Body of pancreas (tissue), 4 donors: Measurements from ENCODE around the gene ARHGEF19. TPM values are rescaled to one million over a fixed set of nuclear protein-coding genes. Genes with fewer than 3 reads are reported as not detected.

Source experiments
- ATAC-seq: fragments of 150-250 bp; one replicate; pipeline ENCODE4 v1.9.1; 2016
- DNase-seq, 4 donors: peaks; one replicate each; pipeline ENCODE4 v3.0.0-alpha.2; 2019
- H3K27ac ChIP-seq, 4 donors: fragments of 200-600 bp; sonication (generic); 1 replicate in 3 of 4; 2 replicates in 1 of 4; pipeline versions ENCODE4 v1.5.1 to v1.6.1; 2016 to 2019; ENCODE audit warnings: mild to moderate bottlenecking in 1 of 4, mixed read lengths in 1 of 4, moderate library complexity in 1 of 4
- H3K27me3 ChIP-seq, 2 donors: fragments of 200-600 bp; sonication (generic); one replicate each; pipeline ENCODE4 v1.6.0; 2016; ENCODE audit warnings: mild to moderate bottlenecking in 1 of 2
- H3K36me3 ChIP-seq, 2 donors: fragments of 200-600 bp; sonication (generic); replicated peaks in 1 of 2; 2 replicates each; pipeline ENCODE4 v1.5.1; 2016; ENCODE audit warnings: low read depth in 2 of 2; ENCODE audit not compliant: insufficient read depth in 1 of 2
- H3K4me1 ChIP-seq: fragments of 200-600 bp; sonication (generic); one replicate; pipeline ENCODE4 v1.6.0; 2016
- H3K4me3 ChIP-seq, 2 donors: fragments of 200-600 bp; sonication (generic); 1 replicate in 1 of 2; 2 replicates in 1 of 2; pipeline ENCODE4 v1.5.1; 2016 to 2019
- H3K9me3 ChIP-seq, 3 donors: fragments of 200-600 bp; sonication (generic); 1 replicate in 2 of 3; 2 replicates in 1 of 3; pipeline ENCODE4 v1.5.1; 2016
- CTCF ChIP-seq, 7 experiments: fragments of 450-650 bp in 4 of 7; fragments of 200-600 bp in 3 of 7; sonication (generic) in 3 of 7; IDR thresholded peaks; one replicate each; pipeline ENCODE4 v1.5.1; 2016 to 2019; ENCODE audit warnings: antibody characterized with exemption in 7 of 7
- POLR2A ChIP-seq, 3 donors: fragments of 450-650 bp; IDR thresholded peaks; one replicate each; pipeline ENCODE4 v1.6.1; 2016; ENCODE audit warnings: antibody characterized with exemption in 3 of 3, mild to moderate bottlenecking in 2 of 3
- WGBS, 2 donors: methylation state at CpG; one replicate each; pipeline ENCODE4 v1.1.5; 2017; 5-methylcytosine and 5-hydroxymethylcytosine counted together
- intact Hi-C: fragments of 100-400 bp; cut with DNase I; formaldehyde crosslinking; loops from one replicate; pipeline ENCODE4 v1.15.1; 2023
- small RNA-seq: library from RNA; depleted of rRNA; stranded (forward); fragments of <200 nt; gene quantifications from one replicate; pipeline ENCODE3, GENCODE V24; 2016
- total RNA-seq, 2 donors: library from RNA; depleted of rRNA; stranded (reverse); fragments of >200 nt; gene quantifications; one replicate each; pipeline ENCODE4 v1.1.0, GENCODE V29; 2016

ARHGEF19 gene
- total RNA-seq, 2 donors from 2014 or later, result 15.3 to 31.3 TPM

GRCh38 chr1:16149146-16149545 is 63.3 kb downstream of the ARHGEF19 start:
- Histone ChIP-seq H3K36me3 (peaks cover 0 to 3% of the 10 kb centered on the region in 2 donors), H3K4me3 (no peak overlapping the region), H3K27me3 (no peaks in the 10 kb centered on the region), H3K4me1 (peaks cover 78% of the 10 kb centered on the region), H3K27ac (no peak overlapping the region), H3K9me3 (no peaks in the 10 kb centered on the region)
- no peak for DNase-seq
- intact Hi-C loops, result no loop called here
- TF ChIP-seq POLR2A (IDR thresholded peaks at IDR 0.05) (no peak), CTCF (IDR thresholded peaks at IDR 0.05) (no peak)
- ATAC-seq, result no peak
- 92 to 96% methylated on average over 6 to 7 of the region's 7 CpGs for WGBS, 2 donors

GRCh38 chr1:16148329-16149092 is 63.9 kb downstream of the ARHGEF19 start:
- Histone ChIP-seq H3K27ac (peak overlapping the region in 2 of 4 donors; percentile 32 to 79), H3K36me3 (peaks cover 0 to 3% of the 10 kb centered on the region in 2 donors), H3K4me3 (no peak overlapping the region), H3K9me3 (no peaks in the 10 kb centered on the region), H3K4me1 (peaks cover 78% of the 10 kb centered on the region), H3K27me3 (no peaks in the 10 kb centered on the region)
- no peak for DNase-seq
- 92% methylated on average over 22 to 39 of the region's 39 CpGs for WGBS, 2 donors
- intact Hi-C loops, result no loop called here
- TF ChIP-seq CTCF (IDR thresholded peaks at IDR 0.05) (no peak), POLR2A (IDR thresholded peaks at IDR 0.05) (no peak)
- ATAC-seq, result no peak

Small RNA genes lying within 50 kb of the gene (small RNA-seq; reads per million reads assigned to genes)
- gene MT1XP1, result not detected

Other genes with a start within 250 kb of the ARHGEF19 start
- 10 to 100 TPM; 28.8 to 73.2 TPM for gene ZBTB17, start 236.6 kb downstream of the ARHGEF19 start, total RNA-seq
- not detected for gene SRARP, start 208.4 kb downstream of the ARHGEF19 start, total RNA-seq
- gene HSPB7, start 194.6 kb downstream of the ARHGEF19 start, total RNA-seq, result 10 to 100 TPM in 1 of 2 donors, 1 to 10 TPM in 1; 5.7 to 39.9 TPM
- gene CLCNKA, start 190.6 kb downstream of the ARHGEF19 start, total RNA-seq, result 1 to 10 TPM; 2.1 to 4.0 TPM
- 1 to 10 TPM in 1 of 2 donors, not detected in 1; 1.3 TPM for gene CLCNKB, start 168.9 kb downstream of the ARHGEF19 start, total RNA-seq
- gene FAM131C, start 139.0 kb downstream of the ARHGEF19 start, total RNA-seq, result 1 to 10 TPM in 1 of 2 donors, not detected in 1; 4.2 TPM
- 10 to 100 TPM; 19.5 to 26.7 TPM for gene EPHA2, start 56.6 kb downstream of the ARHGEF19 start, total RNA-seq
- 1 to 10 TPM; 3.6 TPM for gene CPLANE2, start 24.5 kb upstream of the ARHGEF19 start, total RNA-seq
- gene FBXO42, start 139.8 kb upstream of the ARHGEF19 start, total RNA-seq, result 10 to 100 TPM; 11.9 to 33.6 TPM
- gene SZRD1, start 154.6 kb upstream of the ARHGEF19 start, total RNA-seq, result 10 to 100 TPM; 26.4 to 29.8 TPM
- not detected for gene SPATA21, start 224.8 kb upstream of the ARHGEF19 start, total RNA-seq
- gene NECAP2, start 228.1 kb upstream of the ARHGEF19 start, total RNA-seq, result 10 to 100 TPM; 28.3 to 31.9 TPM